HPDE6-E6E7 (cell line): ENCODE results near the gene SMCO2.

Experiments
- DNase-seq: peaks from one replicate; pipeline ENCODE4 v3.0.0; 2011; ENCODE audit warnings: missing footprints; ENCODE audit errors: extremely low spot score

Gene SMCO2

DNA sequence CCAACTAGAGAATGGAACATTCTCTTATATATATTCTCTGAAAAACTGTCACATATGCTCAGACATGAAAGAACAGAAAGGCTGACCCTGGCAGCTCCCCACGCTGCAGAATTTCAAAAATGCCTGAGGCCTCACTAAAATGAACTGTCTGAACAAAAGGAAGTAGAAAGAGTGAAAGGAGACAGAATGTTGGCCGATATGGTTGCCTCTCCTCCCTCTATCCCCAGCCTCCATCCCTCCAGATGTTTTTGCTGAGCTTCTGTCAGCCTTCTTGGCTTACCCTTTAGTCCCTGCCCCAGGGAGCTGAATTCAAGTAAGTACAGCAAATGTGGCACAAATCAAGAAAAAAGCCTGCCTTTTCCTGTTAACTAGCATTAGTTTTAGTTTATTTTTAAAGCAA is 6.9 kb downstream of the SMCO2 start:
- DNase-seq: no peak

- DNase-seq: no peak
Measured at GRCh38 chr12:27455589-27455988, 9.1 kb downstream of the SMCO2 start.

- DNase-seq: no peak
Measured at GRCh38 chr12:27456618-27457017, 10.1 kb downstream of the SMCO2 start.

DNA sequence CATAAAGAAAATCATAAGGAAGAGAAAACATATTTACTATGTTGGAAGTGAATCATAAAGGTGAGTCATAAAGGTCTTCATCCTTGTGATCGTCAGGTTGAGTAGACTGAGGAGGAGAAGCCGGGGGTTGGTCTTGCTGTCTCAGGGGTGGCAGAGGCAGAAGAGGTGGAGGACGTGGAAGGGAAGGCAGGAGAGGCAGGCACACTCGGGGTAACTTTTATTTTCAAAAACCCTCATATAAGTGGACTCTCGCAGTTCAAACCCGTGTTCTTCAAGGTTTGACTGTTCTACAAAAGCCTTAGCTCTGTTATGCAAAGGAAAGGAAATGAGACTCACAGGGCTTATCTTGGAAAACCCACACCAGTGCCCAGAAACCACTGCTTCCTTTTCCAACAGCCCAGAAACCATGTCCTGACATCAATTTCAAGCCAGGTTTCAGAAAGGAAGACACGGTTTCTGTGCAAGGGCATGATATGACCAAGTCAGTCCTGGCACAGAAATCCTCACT is 14.0 kb downstream of the SMCO2 start:
- DNase-seq: peak; percentile 29

DNA sequence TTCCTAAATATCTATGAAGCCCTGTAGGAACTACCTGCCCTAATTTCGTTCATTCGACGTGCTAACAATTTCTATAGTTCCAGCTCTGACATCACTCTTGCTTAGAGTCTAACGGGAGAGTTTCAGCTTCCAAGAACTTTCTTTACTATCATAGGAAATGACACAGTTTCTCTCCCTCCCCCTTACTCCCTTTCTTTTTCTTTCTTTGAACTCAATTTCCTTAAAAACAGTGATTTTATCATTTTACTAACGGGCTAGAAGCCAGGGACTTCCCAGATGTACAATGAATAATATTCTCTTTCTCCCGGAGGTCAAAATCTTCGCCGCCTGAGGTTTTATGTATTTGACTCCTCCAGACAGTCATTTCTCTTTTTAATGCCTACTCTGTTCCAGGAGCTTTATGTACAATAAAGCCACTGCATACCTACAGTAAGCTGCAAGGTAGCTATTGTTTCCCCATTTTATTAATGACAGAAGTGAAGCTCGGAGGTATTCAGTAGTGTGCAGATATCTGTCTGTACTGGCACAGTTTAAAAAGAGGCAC is 15.7 kb downstream of the SMCO2 start:
- DNase-seq: no peak

DNA sequence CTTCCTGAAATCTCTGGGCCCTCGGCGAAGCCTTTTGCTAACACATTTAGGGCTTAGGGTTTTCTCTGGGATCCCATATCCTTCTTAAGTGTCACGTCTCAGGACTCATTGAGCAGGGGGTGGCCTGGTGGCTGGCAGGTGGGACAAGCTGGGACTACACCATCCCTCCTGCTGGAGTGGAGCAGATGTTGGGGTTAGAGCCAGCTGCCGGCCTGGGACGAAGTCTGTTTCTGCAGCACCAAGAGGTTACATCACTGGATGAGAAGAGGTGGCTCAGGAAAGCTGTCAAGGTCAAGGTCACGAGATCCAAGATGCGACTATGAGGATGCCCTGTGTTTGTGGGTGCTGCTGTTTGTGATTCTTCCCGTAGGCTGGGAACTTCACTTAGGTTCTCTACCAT is 16.3 kb downstream of the SMCO2 start:
- DNase-seq: no peak

DNA sequence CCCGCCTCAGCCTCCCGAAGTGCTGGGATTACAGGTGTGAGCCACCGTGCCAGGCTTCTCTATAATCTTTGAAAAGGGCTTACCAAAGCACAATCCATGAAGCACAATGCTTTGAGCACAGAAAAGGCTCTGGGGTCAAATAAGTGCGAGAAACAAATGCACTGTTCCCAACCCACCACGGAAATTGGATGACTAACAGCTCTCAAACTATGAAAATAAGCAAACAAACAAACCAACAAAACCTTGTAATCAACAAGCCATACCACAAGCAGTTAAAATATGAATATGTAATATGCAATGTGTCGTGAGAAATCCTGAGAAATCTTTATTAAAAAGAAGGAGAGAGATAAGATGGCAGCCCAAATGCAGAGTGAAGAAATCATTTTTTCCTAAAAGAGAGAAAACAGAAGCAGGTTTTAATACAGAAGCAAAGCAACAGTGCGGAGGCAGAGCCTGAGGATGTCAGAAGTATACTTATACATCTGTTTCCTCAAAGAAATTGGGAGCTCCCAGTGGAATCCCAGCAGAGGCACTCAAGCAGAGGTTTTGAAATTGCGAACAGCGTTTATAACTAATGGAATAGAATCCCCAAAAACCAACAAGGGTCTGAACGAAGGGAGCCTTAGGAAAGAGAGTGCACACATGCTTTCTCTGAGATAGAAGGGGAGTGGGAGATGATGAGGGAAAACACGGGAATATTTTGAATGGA is 17.1 kb downstream of the SMCO2 start:
- no peak for DNase-seq

DNA sequence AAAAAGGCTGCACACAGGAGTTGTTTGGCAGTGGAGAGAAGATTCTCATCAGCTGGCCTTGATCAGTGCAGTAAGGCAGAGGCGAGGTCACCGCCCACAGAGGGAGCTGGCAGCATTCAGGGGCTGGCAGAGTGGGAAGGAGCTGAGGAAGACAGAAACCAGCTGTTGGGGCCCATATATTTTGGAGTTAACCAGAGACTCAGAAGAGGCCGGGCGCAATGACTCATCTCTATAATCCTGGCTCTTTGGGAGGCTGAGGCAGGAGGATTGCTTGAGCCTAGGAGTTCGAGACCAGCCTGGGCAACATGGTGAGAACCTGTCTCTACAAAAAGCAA is 17.7 kb downstream of the SMCO2 start:
- DNase-seq: no peak

DNA sequence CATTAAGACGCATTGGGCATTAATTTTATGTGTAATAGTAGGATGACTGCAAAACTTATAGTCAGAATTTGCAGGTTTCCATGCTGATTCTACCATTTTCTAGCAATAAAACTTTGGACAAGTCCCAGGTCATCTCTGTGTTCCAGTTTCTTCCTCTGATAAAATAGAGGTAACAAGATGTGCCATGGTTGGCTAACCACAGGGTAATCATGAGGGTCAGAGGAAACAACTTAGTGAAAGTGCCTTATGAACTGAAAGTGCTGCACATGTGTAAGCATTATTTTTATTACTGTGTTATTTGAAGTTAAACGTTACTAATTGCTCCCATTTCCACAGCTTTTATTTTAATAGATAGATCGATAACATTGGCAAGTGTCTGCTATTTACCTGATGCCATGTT is 21.1 kb downstream of the SMCO2 start:
- no peak for DNase-seq

GRCh38 chr12:27468241-27468640 is 21.7 kb downstream of the SMCO2 start:
- no peak for DNase-seq

DNA sequence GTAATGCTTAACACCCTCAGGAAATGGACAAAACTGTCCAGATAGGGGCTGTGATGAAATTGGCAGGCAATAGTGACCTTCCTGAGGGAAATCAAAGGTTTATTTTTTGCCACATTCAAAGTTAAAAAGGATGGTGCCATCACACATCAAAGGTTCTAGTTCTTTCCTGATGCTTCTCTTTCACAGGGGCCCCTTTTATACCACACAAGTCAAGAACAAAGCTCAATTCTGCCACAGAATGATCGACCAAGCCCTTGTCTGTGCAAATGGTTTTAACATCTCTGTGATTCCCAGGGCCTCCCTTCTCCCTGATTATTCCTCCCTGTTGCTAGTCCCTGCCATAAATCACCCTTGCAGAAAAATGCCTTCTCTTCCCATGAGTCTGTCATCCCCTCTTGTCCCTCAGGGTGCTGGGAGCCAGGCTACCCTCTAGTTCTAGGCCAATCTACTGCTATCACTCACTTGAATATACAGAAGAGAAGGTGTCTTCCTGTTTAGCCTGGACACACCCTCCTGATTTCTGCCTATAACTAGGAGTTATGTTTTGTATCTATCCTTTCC is 22.7 kb downstream of the SMCO2 start:
- DNase-seq: no peak

GRCh38 chr12:27472604-27473003 is 26.1 kb downstream of the SMCO2 start:
- no peak for DNase-seq

DNA sequence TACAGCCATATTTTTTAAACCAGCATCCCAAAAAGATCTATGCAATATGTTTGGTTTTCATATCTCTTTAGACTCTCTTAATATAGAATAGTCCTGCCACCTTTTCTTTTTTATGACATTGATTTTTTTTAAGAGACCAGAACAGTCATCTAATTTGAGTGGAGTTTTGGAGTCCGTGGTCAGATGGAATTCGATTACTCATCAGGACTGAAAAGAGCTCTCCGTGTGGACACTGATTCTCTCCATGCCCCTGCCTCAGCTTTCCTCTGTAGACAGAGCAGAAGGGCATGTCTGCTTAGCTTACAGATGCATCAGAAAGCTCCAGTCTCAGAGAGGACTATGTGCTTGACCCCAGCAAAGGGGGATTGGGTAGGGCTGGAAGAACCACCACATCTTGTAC is 27.8 kb downstream of the SMCO2 start:
- peak; percentile 16 for DNase-seq

GRCh38 chr12:27477049-27477448 is 30.5 kb downstream of the SMCO2 start:
- no peak for DNase-seq

- no peak for DNase-seq
Measured at GRCh38 chr12:27478949-27479348, 32.4 kb downstream of the SMCO2 start.

DNA sequence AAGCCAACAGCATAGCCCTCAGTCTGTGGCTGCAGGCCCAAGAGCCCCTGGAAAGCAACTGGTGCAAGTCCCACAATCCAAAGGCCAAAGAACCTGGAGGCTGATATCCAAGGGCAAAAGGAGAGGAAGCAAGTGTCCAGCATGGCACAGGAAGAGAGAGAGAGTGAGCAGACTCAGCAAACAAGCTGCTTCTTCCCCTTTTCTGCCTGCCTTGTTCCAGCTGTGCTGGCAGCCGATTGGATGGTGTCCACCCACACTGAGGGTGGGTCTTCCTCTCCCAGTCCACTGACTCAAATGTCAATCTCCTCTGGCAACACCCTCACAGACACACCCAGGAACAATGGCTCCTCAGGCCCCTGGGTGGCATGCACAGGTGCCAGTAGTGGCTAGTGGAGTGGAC is 33.5 kb downstream of the SMCO2 start:
- DNase-seq: no peak

DNA sequence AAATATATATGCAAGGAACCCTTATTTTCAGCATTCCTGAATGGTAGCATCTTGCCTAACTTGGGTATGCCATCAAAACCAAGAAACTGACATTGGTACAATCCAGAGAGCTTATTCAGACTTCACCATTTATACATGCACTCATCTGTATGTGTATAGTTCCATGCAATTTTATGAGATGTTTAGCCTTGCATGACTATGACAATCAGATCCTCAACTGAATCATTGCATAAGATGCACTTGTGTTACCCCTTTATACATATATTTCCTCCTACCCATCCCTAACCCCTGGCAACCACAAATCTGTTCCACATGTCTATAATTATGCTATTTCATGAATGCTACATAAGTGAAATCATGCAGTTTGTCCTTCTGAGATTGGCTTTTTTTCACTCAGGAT is 40.4 kb downstream of the SMCO2 start:
- no peak for DNase-seq

- no peak for DNase-seq
Measured at GRCh38 chr12:27488479-27488878, 41.9 kb downstream of the SMCO2 start.

- DNase-seq: no peak
Measured at GRCh38 chr12:27491226-27491625, 44.7 kb downstream of the SMCO2 start.

DNA sequence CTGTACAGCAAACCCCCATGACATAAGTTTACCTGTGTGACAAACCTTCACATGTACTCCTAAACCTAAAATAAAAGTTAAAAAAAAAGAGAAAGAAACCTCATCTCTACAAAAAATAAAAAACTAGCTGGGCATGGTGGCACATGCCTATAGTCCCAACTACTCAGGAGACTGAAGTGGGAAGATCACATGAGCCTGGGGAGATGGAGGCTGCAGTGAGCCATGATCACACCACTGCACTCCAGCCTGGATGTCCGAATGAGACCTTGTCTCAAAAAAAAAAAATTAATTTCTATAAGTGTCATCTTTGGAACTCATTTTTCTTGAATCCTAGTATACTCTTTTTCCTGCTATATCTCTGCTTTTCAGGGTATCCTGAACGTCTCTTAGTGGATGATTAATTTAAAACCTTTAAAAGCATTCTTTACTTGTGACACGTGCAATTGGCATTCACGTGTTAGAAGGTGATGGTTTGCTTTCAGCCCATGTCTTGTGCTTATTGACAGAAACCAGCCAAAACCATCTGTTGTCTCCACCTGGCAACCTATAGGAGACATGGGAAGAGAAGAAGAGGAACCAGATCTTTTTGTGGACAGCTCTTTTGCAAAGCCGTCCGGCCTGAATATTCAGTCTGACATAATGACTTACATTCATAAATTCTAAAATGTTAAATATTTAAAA is 46.9 kb downstream of the SMCO2 start:
- DNase-seq: peak; percentile 5

DNA sequence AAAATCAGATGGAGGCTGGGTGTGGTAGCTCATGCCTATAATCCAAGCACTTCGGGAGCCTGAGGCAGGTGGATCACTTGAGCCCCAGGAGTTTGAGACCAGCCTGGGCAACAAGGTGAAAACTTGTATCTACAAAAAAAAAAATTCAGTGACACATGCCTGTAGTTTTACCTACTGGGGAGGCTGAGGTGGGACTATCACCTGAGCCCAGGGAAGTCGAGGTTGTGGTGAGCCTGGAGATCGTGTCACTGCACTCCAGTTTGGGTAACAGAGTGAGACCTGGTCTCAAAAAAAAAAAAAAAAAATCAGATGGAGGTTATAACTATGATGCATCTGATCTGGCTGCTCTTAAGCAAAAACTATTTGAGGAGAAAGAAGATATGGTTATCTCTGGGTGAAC is 50.9 kb downstream of the SMCO2 start:
- DNase-seq: no peak

GRCh38 chr12:27498149-27498548 is 51.6 kb downstream of the SMCO2 start:
- no peak for DNase-seq

- DNase-seq: no peak
Measured at GRCh38 chr12:27498761-27499160, 52.2 kb downstream of the SMCO2 start.
